H9 (cell line): ENCODE measurements around the gene EML2. TPM values are rescaled to one million over a fixed set of nuclear protein-coding genes. Genes with fewer than 3 reads are reported as not detected.
"Not testable (repeated sequence)": the region's sequence is repeated elsewhere in the genome, so short reads cannot be mapped to it uniquely, and the experiment has no call there.

Source experiments
- DNase-seq: peaks from one replicate; pipeline ENCODE4 v3.0.0-alpha.2; 2017
- H2AFZ ChIP-seq: one replicate; pipeline ENCODE4 v1.6.1; 2013; ENCODE audit warnings: mild to moderate bottlenecking, low read length, control low read depth, moderate library complexity
- H2AK5ac ChIP-seq: 2 replicates; pipeline ENCODE4 v1.6.1; 2013; ENCODE audit warnings: low read length, control low read depth, mixed read lengths; ENCODE audit not compliant: insufficient read length
- H2BK120ac ChIP-seq: one replicate; pipeline ENCODE4 v1.6.1; 2013; ENCODE audit warnings: low read depth, mild to moderate bottlenecking, low read length, control low read depth, inconsistent platforms; ENCODE audit not compliant: poor library complexity, severe bottlenecking
- H2BK12ac ChIP-seq: 2 replicates; pipeline ENCODE4 v1.6.1; 2013; ENCODE audit warnings: low read length, control low read depth, mixed read lengths, low read depth; ENCODE audit not compliant: insufficient read length
- H2BK15ac ChIP-seq: 2 replicates; pipeline ENCODE4 v1.6.1; 2013; ENCODE audit warnings: low read depth, low read length, control low read depth
- H2BK20ac ChIP-seq: one replicate; pipeline ENCODE4 v1.6.1; 2013; ENCODE audit warnings: low read depth, mild to moderate bottlenecking, low read length, control low read depth, inconsistent platforms; ENCODE audit not compliant: poor library complexity, severe bottlenecking
- H2BK5ac ChIP-seq: 2 replicates; pipeline ENCODE4 v1.6.1; 2013; ENCODE audit warnings: low read length, control low read depth, mixed read lengths; ENCODE audit not compliant: insufficient read length
- H3K14ac ChIP-seq: 2 replicates; pipeline ENCODE4 v1.6.1; 2013; ENCODE audit warnings: low read length, control low read depth; ENCODE audit not compliant: insufficient read depth
- H3K18ac ChIP-seq: 2 replicates; pipeline ENCODE4 v1.6.1; 2013; ENCODE audit warnings: low read depth, mild to moderate bottlenecking, mixed read lengths, low read length, control low read depth; ENCODE audit not compliant: insufficient read length
- H3K23ac ChIP-seq: 2 replicates; pipeline ENCODE4 v1.6.1; 2013; ENCODE audit warnings: low read length, control low read depth, mixed read lengths, low read depth; ENCODE audit not compliant: insufficient read length
- H3K23me2 ChIP-seq: 2 replicates; pipeline ENCODE4 v1.6.1; 2013; ENCODE audit warnings: low read depth, mild to moderate bottlenecking, mixed read lengths, low read length, control low read depth; ENCODE audit not compliant: insufficient read length, poor library complexity, severe bottlenecking
- H3K27ac ChIP-seq: 2 replicates; pipeline ENCODE4 v1.5.1; 2013; ENCODE audit warnings: low read length, control low read depth, mixed read lengths, low read depth; ENCODE audit not compliant: insufficient read length
- H3K27me3 ChIP-seq: 2 replicates; pipeline ENCODE4 v1.6.1; 2013; ENCODE audit warnings: low read length, control low read depth, inconsistent platforms; ENCODE audit not compliant: insufficient read depth
- H3K4ac ChIP-seq: 2 replicates; pipeline ENCODE4 v1.6.1; 2013; ENCODE audit warnings: low read depth, mild to moderate bottlenecking, control low read depth, inconsistent platforms, low read length, moderate library complexity
- H3K4me1 ChIP-seq: 2 replicates; pipeline ENCODE4 v1.6.1; 2013; ENCODE audit warnings: low read length, control low read depth, inconsistent platforms; ENCODE audit not compliant: insufficient read depth
- H3K4me2 ChIP-seq: 2 replicates; pipeline ENCODE4 v1.6.1; 2013; ENCODE audit warnings: low read length, control low read depth, mixed read lengths; ENCODE audit not compliant: insufficient read length, insufficient read depth
- H3K56ac ChIP-seq: 2 replicates; pipeline ENCODE4 v1.6.1; 2013; ENCODE audit warnings: low read depth, mild to moderate bottlenecking, mixed read lengths, low read length, control low read depth; ENCODE audit not compliant: insufficient read length
- H3K79me1 ChIP-seq: 2 replicates; pipeline ENCODE4 v1.6.1; 2013; ENCODE audit warnings: low read depth, mild to moderate bottlenecking, moderate library complexity, low read length, control low read depth, inconsistent platforms; ENCODE audit not compliant: insufficient read depth, poor library complexity, severe bottlenecking
- H3K79me2 ChIP-seq: 2 replicates; pipeline ENCODE4 v1.6.1; 2013; ENCODE audit warnings: low read length, control low read depth, inconsistent platforms; ENCODE audit not compliant: insufficient read depth
- H3K9ac ChIP-seq: 2 replicates; pipeline ENCODE4 v1.6.1; 2013; ENCODE audit warnings: low read length, control low read depth, mixed read lengths; ENCODE audit not compliant: insufficient read length; ENCODE audit errors: extremely low read depth
- H3K9me3 ChIP-seq: one replicate; pipeline ENCODE4 v1.6.1; 2013; ENCODE audit warnings: low read depth, low read length, inconsistent platforms; ENCODE audit not compliant: control insufficient read depth
- H3T11ph ChIP-seq: one replicate; pipeline ENCODE4 v1.6.1; 2013; ENCODE audit warnings: mild to moderate bottlenecking, low read length, control low read depth, inconsistent platforms
- H4K20me1 ChIP-seq: one replicate; pipeline ENCODE4 v1.6.1; 2013; ENCODE audit not compliant: control insufficient read depth, insufficient read length, insufficient read depth
- H4K5ac ChIP-seq: 2 replicates; pipeline ENCODE4 v1.6.1; 2013; ENCODE audit warnings: low read depth, mild to moderate bottlenecking, mixed read lengths, low read length, control low read depth; ENCODE audit not compliant: insufficient read length
- H4K8ac ChIP-seq: replicated peaks from 2 replicates; pipeline ENCODE4 v1.6.1; 2013; ENCODE audit warnings: low read length, control low read depth, mixed read lengths, low read depth; ENCODE audit not compliant: insufficient read length
- H4K91ac ChIP-seq: 2 replicates; pipeline ENCODE4 v1.6.1; 2013; ENCODE audit warnings: low read depth, mild to moderate bottlenecking, moderate library complexity, mixed read lengths, low read length, control low read depth; ENCODE audit not compliant: insufficient read length
- H3K27ac Mint-ChIP-seq, 3 experiments: 2 replicates in 2 of 3; 3 replicates in 1 of 3; pipeline ENCODE4 v1.8.0; 2020 to 2021; ENCODE audit warnings: mixed read lengths in 3 of 3, mild to moderate bottlenecking in 1 of 3, moderate library complexity in 1 of 3
- H3K27me3 Mint-ChIP-seq: 2 replicates; pipeline ENCODE4 v1.8.0; 2021; ENCODE audit warnings: low read depth, mild to moderate bottlenecking, moderate library complexity, mixed read lengths
- H3K36me3 Mint-ChIP-seq, 3 experiments: 2 replicates in 2 of 3; 3 replicates in 1 of 3; pipeline ENCODE4 v1.8.0; 2020 to 2021; ENCODE audit warnings: low read depth in 3 of 3, mixed read lengths in 3 of 3; ENCODE audit not compliant: insufficient read depth in 1 of 3
- H3K4me1 Mint-ChIP-seq, 2 experiments: 2 replicates each; pipeline ENCODE4 v1.8.0; 2020; ENCODE audit warnings: mixed read lengths in 2 of 2
- H3K4me3 Mint-ChIP-seq, 2 experiments: 2 replicates in 1 of 2; 3 replicates in 1 of 2; pipeline ENCODE4 v1.8.0; 2020 to 2021; ENCODE audit warnings: mild to moderate bottlenecking in 2 of 2, mixed read lengths in 2 of 2, moderate library complexity in 1 of 2
- H3K9me3 Mint-ChIP-seq, 2 experiments: 2 replicates in 1 of 2; 3 replicates in 1 of 2; pipeline ENCODE4 v1.8.0; 2020; ENCODE audit warnings: mild to moderate bottlenecking in 2 of 2, mixed read lengths in 2 of 2, moderate library complexity in 1 of 2
- CTCF ChIP-seq: fragments of 200-600 bp; sonication (generic); conservative IDR thresholded peaks from 3 replicates; pipeline ENCODE4 v1.8.0; 2021; ENCODE audit warnings: antibody characterized with exemption, mild to moderate bottlenecking
- WGBS: extraction: QIAGEN DNeasy Blood & Tissue Kit; methylation state at CpG from one replicate; pipeline ENCODE4 v1.1.7; 2013; ENCODE audit warnings: missing lambda C conversion rate, low lambda C conversion rate, mixed read lengths; ENCODE audit not compliant: insufficient read length; ENCODE audit errors: extremely low coverage; 5-methylcytosine and 5-hydroxymethylcytosine counted together
- total RNA-seq: library from RNA; stranded (reverse); gene quantifications from 2 replicates; pipeline ENCODE4 v1.2.1, GENCODE V29; 2021

EML2 gene
- total RNA-seq, 1 experiment from 2014 or later = 22.6 TPM

GRCh38 chr19:45687599-45687998 lies 48.4 kb upstream of the EML2 start:
- H3K9ac ChIP-seq = no peak overlapping the region
- no peak overlapping the region for H3K4me3 Mint-ChIP-seq
- no peak overlapping the region for H2BK12ac ChIP-seq
- peaks cover 1% of the 10 kb centered on the region; the same call in 1 of the 2 replicates for H3K79me2 ChIP-seq
- peaks cover 0 to 5% of the 10 kb centered on the region in 2 experiments; a peak in 2 of 5 replicates for H3K9me3 Mint-ChIP-seq
- peaks cover under 1% of the 10 kb centered on the region for H3K23me2 ChIP-seq
- H4K20me1 ChIP-seq = no peaks in the 10 kb centered on the region
- no peaks in the 10 kb centered on the region for H3K9me3 ChIP-seq
- no peak overlapping the region for H2BK15ac ChIP-seq
- H2BK120ac ChIP-seq = no peak overlapping the region
- TF ChIP-seq CTCF = no peak
- no peak overlapping the region for H2BK20ac ChIP-seq
- H3K23ac ChIP-seq = no peak overlapping the region
- no peak overlapping the region for H3T11ph ChIP-seq
- DNase-seq = no peak
- no peaks in the 10 kb centered on the region for H3K79me1 ChIP-seq
- no peak overlapping the region for H3K4ac ChIP-seq
- H4K8ac ChIP-seq = no peak overlapping the region
- no peaks in the 10 kb centered on the region; the same call in 1 of the 2 replicates for H3K4me1 ChIP-seq
- WGBS = no CpG with 5 or more reads among the region's 9 CpGs
- H3K56ac ChIP-seq = no peak overlapping the region
- H3K36me3 Mint-ChIP-seq = peaks cover 39 to 55% (median 49%) of the 10 kb centered on the region in 3 experiments
- no peak overlapping the region for H3K14ac ChIP-seq
- H3K27me3 ChIP-seq = no peaks in the 10 kb centered on the region
- H3K18ac ChIP-seq = no peak overlapping the region
- no peak overlapping the region for H4K91ac ChIP-seq
- no peak overlapping the region for H2AK5ac ChIP-seq
- H3K27me3 Mint-ChIP-seq = peaks cover 2% of the 10 kb centered on the region; the same call in 1 of the 2 replicates
- H2AFZ ChIP-seq = no peak overlapping the region
- H3K27ac ChIP-seq = no peak overlapping the region
- no peak overlapping the region for H3K4me2 ChIP-seq
- peaks cover 0 to 14% of the 10 kb centered on the region in 2 experiments; a peak in 3 of 4 replicates for H3K4me1 Mint-ChIP-seq
- H2BK5ac ChIP-seq = no peak overlapping the region
- no peak overlapping the region for H3K27ac Mint-ChIP-seq
- no peak overlapping the region for H4K5ac ChIP-seq

GRCh38 chr19:45685045-45685444 lies 45.8 kb upstream of the EML2 start:
- not testable (repeated sequence) for H4K20me1 ChIP-seq, H3K18ac ChIP-seq, H4K8ac ChIP-seq, H3K4me1 Mint-ChIP-seq, H3K4me1 ChIP-seq, H3T11ph ChIP-seq, H2AK5ac ChIP-seq, H3K27ac ChIP-seq, H3K4me3 Mint-ChIP-seq, H2AFZ ChIP-seq, H3K27ac Mint-ChIP-seq, H3K23me2 ChIP-seq, H3K14ac ChIP-seq, H3K9me3 Mint-ChIP-seq, DNase-seq, H2BK12ac ChIP-seq, H3K79me1 ChIP-seq, H4K5ac ChIP-seq, H3K9me3 ChIP-seq, H3K56ac ChIP-seq, H4K91ac ChIP-seq, H2BK15ac ChIP-seq, H3K4me2 ChIP-seq, H2BK120ac ChIP-seq, H3K27me3 ChIP-seq, H3K23ac ChIP-seq, H2BK5ac ChIP-seq, H2BK20ac ChIP-seq, H3K9ac ChIP-seq, H3K4ac ChIP-seq, H3K79me2 ChIP-seq
- no CpG with 5 or more reads among the region's 11 CpGs for WGBS
- Mint-ChIP-seq H3K36me3 (peaks cover 33 to 51% (median 49%) of the 10 kb centered on the region in 3 experiments; a peak in 6 of 7 replicates), H3K27me3 (peaks cover 11% of the 10 kb centered on the region)
